ENCODE results near the gene C16orf54.
A peak's percentile ranks its signal among the peaks of the same experiment; 100 is the strongest.
"Not testable (repeated sequence)": the region's sequence is repeated elsewhere in the genome, so short reads cannot be mapped to it uniquely, and the experiment has no call there.

Gene C16orf54

DNA sequence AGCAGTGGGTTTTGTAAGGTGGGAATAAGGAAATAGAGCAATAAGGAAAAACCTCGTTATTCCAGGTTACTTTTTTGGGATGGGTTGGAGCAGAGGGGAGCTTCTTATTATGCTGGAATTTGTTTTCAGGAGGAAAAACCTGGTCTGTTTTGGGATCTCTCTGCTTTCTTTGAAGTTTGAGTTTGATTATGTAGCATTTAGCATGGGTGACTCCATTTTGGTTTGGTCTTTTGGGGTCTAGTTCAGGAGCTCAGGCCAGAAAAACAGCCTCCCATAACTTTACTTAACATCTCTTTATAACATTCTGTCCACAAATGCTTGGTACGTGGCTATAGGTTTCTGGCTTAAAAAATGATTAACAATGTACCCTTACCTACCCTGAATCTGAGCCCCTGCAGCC, 23.7 kb upstream of the C16orf54 start:
- DNase-seq (ENCODE audit: low read depth in 2 of 2), result no peak

DNA sequence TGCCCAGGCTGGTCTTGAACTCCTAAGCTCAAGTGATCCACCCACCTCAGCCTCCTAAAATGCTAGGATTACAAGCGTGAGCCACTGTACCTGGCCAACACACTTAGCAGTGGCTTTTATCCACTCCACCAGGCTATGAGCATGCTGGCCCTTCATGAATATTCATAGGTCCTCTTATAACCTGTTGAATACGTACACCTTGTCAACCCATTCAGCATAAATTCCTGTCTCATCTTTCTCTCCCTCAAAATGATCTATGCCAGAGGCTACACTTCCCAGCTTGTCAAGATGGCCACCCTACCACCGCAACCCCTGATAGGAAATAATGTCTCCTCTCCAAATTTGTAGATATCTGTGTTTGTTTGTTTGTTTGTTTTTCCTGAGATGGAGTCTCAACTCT, 21.3 kb upstream of the C16orf54 start:
- DNase-seq (ENCODE audit: low read depth in 2 of 2), result no peak

DNA sequence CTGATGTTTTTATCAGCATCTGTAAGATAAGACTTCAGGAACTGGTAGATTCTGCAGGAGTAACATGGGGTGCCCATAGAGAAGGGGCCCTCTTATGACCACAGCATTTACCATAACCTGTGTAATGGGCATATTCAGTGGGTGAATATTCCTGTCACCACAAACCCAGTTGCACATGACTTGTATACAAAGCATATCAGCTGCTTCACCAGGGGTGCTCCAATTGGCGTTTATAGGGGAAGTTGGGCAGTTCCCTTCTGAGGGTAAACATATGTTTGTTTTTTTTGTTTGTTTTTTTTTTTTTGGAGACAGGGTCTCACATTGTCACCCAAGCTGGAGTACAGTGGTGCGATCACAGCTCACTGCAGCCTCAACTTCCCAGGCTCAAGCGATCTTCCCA, 20.8 kb upstream of the C16orf54 start:
- no peak for DNase-seq (ENCODE audit: low read depth in 2 of 2)

DNA sequence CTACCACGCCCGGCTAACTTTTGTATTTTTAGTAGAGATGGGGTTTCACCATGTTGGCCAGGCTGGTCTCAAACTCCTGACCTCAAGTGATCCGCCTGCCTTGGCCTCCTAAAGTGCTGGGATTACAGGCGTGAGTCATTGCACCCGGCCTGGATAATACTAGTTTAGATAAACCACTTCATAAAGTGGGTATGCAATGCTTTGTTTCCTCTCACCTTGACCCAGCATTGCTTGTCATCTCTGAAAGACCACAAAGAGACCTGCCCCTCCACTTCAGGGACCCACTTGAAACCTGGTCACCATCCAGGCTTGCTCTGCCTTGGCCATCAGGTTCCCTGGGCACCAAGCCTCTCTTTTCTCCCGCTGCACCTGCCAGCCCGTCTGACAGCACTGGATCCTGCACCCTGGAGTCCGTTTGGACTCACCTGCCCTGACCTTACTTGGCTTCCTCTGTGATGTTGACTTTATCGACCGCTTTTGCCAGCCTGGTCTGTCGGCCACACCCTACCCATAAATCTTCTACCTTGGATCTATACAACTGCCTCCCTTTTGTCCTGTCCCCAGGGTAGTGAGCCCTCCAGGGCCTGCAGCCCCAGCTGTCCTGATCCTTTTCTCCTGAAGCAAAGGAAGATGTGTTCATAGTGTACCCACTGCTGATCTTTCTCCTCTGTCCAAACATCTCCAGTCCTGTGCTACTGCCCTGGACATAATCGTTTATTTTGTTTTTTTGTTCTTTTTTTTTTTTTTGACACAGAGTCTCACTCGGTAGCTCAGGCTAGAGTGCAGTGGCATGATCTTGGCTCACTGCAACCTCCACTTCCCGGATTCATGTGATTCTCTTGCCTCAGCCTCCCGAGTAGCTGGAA, 19.6 kb upstream of the C16orf54 start:
- no peak for DNase-seq (ENCODE audit: low read depth in 2 of 2)

DNA sequence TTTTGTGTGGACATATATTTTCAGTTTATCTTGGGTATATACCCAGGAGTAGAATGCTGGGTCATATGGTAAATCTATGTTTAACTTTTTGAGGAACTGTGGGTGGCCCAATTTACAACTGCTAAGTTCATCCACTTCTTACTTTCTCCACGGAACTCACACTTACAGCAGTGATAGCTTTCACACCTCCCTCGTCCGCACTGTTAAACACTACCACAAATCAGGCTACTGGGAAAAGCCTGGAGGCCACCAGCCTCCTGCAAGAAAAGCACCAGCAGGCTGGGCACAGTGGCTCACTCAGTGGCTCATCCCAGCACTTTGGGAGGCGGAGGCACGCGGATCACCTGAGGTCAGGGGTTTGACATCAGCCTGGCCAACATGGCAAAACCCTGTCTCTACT, 17.5 kb upstream of the C16orf54 start:
- no peak for DNase-seq (ENCODE audit: low read depth in 2 of 2)

DNA sequence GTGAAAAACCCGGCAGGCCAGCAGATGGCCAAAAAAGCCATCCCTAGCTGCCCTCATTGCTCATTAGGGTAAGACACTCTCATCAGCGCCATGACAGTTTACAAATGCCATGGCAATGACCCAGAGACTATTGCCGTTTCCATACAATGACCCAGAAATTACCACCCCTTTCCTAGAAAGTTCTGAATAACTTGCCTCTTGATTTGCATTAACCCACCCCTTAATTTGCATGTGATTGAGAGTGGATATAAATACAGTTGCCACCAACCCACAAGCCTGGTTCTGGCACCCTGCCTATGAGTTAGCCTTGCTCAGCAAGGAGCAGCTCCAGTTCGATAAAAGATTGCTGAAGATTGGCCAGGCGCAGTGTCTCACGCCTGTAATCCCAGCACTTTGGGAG, 16.1 kb upstream of the C16orf54 start:
- no peak for DNase-seq (ENCODE audit: low read depth in 2 of 2)

DNA sequence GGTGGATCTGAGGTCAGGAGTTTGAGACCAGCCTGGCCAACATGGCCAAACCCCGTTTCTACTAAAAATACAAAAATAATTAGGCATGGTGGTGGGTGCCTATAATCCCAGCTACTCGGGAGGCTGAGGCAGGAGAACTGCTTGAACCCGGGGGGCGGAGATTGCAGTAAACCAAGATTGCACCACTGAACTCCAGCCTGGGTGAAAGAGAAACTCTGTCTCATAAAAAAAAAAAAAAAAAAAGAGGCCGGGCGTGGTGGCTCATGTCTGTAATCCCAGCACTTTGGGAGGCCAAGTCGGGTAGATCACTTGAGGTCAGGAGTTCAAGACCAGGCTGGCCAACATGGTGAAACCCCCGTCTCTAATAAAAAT, 15.5 kb upstream of the C16orf54 start:
- not testable (repeated sequence) for DNase-seq (ENCODE audit: low read depth in 2 of 2)

DNA sequence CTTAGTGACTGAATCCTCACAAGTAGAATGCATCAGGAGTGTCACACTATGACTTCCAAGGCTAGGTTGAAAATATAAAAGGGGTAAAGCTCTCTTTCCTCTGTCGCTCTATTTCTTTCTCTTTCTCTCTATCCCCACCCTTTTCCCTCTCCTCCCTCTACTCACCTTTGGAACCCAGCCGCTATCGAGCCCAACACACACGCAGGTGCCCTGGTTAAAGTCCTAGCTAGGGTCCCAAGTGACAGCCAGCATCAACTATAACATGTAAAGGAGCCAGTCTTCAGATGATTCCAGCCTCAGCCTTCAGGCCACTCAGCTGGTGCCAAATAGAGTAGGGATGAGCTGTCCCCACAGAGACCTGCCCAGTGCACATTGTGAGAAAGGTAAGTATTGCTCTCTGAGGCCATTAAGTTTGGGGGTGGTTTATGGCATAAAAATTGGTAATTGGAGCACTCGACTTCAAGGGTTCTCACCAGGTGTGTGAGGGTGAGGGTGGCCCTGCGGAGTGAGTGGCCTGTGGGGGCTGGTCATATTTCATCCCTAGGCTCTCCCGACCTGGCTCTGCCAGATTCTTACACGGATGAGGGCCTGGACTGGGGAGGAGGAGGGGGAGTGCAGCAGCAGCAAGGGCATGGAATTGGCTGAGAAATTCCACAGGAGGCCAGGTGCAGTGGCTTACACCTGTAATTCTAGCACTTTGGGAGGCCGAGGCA, 14.9 kb upstream of the C16orf54 start:
- no peak for DNase-seq (ENCODE audit: low read depth in 2 of 2)

DNA sequence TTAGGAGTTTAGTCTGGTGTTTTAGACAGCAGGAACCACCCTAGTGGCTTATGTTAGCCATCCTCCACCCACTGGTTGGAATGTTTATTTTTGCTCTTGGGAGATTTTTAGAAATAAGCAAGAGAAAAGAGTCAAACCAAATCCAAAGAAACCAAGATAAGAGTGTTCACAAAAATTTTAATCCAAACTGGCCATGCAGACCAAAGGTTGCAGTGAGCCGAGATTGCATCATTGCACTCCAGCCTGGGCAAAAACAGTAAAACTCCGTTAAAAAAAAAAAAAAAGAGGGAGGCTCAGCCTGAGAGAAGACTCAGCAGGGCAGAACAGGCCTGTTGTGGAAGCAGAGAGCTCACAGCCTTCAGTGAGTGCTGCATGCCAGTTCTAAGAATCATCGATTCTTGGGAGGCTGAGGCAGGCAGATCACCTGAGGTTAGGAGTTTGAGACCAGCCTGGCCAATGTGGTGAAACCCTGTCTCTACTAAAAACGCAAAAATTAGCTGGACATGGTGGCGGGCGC, 12.2 kb upstream of the C16orf54 start:
- DNase-seq (ENCODE audit: low read depth in 2 of 2), result no peak

DNA sequence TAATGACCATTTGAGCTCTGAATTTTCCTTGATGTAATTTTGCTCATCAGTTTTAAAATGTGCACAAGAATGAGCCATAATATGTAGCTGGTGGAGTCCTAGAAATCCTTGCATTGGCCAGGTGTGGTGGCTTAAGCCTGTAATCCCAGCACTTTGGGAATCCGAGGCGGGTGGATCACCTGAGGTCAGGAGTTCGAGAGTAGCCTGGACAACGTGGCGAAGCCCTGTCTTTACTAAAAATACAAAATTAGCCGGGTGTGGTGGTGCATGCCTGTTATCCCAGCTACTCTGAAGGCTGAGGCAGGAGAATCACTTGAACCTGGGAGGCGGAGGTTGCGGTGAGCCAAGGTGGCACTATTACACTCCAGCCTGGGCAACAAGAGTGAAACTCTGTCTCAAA, 11.3 kb upstream of the C16orf54 start:
- DNase-seq (ENCODE audit: low read depth in 2 of 2), result not testable (repeated sequence)

DNA sequence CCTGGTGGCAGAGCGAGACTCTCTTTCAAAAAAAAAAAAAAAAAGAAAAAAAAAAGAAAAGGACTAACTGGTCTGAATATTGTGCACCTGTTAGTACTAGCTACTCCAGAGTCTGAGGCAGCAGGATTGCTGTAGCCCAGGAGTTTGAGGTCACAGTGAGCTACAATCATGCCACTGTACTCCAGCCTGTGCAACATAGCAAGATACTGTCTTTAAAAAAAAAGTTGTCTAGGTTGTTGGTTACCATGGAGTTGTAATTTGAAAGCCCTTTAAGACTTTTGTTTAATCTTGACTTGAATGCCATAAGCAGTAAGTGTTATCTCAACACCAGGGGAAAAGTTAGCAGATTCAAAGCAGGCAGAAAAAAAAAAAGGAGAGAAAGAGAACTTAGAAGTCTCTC, 10.9 kb upstream of the C16orf54 start:
- no peak for DNase-seq (ENCODE audit: low read depth in 2 of 2)

DNA sequence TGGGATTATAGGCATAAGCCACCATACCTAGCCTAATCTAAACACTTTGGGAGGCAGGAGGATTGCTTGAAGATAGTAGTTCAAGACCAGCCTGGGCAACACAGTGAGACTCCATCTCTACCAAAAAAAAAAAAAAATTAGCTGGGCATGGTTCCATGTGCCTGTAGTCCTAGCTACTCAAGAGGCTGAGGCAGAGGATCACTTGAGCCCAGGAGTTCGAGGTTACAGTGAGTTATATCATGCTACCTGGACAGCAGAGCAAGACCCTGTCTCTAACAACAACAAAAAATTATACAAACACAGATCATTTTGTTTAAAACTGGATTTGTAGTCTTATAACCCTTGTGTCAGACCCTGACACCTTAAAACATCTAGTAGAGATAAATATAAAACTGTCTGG, 7.7 kb upstream of the C16orf54 start:
- DNase-seq (ENCODE audit: low read depth in 2 of 2), result no peak

DNA sequence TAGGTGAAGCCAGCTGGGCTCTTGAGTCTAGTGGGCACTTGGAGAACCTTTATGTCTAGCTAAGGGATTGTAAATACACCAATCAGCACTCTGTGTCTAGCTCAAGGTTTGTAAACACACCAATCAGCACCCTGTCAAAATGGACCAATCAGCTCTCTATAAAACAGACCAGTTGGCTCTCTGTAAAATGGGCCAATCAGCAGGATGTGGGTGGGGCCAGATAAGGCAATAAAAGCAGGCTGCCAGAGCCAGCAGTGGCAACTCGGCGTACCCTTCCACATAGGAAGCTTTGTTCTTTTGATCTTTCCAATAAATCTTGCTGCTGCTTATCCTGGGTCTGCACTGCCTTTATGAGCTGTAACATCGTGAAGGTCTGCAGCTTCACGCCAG, 3.0 kb upstream of the C16orf54 start:
- DNase-seq (ENCODE audit: low read depth in 2 of 2), result not testable (repeated sequence)

DNA sequence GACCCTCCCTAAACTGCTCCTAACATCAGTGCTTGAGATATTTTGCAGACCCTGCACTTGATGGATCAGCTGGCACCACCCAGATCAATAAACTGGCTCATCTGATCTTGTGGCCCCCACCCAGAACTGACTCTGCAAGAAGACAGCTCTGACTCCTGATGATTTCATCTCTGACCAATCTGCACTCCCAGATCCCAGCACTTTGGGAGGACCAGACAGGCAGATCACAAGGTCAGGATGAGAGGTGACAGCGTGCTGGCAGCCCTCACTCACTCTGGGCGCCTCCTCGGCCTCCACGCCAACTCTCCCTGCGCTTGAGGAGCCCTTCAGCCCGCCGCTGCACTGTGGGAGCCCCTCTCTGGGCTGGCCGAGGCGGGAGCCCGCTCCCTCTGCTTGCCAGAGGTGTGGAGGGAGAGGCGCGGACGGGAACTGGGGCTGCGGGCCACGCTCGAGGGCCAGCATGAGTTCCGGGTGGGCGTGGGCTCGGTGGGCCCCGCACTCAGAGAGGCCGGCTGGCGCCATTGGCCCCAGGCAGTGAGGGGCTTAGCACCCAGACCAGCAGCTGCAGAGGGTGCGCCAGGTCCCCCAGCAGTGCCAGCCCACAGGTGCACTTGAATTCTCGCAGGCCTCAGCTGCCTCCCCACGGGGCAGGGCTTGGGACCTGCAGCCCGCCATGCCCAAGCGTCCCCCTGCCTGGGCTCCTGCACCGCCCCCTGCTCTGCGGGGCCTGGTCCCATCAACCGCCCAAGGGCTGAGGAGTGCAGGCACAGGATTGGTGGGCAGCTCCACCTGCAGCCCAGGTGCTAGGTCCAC, 2.4 kb upstream of the C16orf54 start:
- no peak for DNase-seq (ENCODE audit: low read depth in 2 of 2)

DNA sequence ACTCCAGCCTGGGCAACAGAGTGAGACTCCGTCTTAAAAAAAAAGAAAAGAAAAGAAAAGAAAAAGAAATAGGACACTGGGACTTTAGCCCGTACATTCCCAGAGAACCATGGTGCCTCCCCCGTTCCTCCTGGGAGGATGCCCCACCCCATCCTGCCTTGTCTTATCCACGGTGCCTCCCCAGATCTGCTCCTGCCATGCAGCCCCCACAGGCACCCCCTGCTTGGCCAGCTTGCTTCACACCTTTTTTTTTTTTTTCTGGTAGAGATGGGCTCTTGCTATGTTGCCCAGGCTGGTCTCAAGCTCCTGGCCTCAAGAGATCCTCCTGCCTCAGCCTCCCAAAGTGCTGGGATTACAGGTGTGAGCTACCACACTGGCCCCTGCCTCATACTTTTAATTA, 728 bp upstream of the C16orf54 start:
- DNase-seq (ENCODE audit: low read depth in 2 of 2), result not testable (repeated sequence)

DNA sequence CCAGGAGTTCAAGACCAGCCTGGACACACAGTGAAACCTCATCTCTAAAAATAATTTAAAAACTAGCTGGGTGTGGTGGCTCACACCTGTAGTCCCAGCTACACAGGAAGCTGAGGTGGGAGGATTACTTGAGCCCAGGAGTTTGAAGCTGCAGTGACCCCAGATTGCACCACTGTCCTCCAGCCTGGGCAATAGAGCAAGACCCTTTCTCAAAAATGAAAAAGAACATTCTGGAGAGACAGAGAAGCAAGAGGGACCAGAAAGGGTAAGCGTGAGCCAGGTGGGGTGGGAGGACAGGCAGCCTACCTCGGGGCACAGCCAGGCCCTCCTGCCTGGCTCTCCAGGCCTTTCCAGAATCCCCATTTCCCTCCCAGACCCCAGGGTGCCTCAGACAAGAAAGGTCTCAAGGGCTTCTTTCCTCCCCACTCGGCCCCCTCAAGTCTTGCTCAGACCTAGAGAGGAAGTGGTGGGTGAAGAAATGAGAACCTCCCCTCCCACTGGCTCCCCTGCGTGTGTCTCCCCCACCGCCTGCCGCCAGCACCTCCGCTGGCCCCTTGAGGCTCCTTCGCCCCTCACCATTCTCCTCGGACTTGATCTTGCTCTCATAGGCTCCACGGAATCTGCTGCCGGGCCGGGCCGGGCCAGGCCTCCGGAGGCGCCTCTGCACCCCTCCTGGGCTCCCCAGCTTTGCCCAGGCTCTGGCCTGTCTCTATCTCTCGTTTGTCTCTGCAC, 503 bp downstream of the C16orf54 start:
- peak; percentile 39 to 50 for DNase-seq (ENCODE audit: low read depth in 2 of 2)

DNA sequence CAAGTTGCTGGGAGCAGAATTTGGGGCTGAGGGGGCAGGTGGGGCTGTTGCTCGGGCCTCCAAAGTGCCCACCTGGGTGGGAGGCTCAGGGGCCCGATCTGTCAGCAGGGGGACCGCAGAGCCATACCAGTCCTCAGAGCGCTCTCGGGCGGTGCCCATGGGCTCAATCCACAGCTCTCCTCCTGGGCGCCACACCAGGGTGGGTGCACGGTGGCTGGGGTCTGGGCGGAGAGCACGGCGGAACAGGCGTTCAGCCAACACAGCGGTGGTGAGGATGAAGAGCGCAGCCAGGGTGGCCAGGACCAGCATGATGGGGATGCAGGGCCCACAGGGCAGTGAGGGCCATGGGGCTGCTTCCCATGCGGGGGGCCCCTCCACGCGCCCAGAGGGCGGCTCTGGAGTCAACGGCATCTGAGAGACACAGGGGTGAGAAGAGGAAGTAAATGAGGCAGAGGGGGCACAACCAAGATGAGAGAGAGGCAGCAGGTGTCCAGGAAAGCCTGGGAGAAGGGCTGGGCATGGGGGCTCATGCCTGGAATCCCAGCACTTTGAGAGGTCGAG, 1.2 kb downstream of the C16orf54 start:
- DNase-seq (ENCODE audit: low read depth in 2 of 2), result no peak

DNA sequence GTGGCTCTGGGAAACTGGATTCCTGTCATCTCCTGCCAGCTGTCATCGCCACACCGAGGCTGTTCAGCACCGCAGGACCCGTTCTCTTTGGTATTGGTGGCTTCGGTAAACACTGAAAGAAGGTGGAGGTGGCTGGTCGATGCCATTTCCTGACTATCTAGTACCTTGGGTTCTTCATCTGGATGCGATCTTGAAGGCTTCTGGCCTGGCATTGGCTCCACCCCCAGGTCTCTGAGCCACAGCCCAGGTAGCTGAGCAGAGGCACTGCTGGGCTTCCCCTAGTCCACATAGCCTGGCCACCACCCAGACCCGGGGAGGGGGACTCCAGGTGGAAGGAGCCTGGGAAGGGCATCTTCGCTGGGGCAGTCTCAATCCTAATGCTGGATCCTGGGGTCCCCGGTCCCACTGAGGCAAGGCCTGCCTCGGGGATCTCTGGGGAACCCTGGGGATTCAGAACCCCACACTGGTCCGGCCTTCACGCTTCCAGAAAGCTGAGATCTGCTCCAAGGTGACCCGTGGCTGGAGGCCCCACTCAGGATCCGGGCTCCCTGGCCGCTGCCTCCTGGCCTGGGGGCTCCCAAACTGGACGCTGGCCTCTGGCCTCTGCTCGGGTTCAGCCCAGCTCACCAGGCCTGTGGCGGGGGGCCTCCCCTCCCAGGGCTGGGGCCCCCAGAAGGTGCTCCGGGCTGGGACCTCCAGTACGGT, 1.8 kb downstream of the C16orf54 start:
- DNase-seq (ENCODE audit: low read depth in 2 of 2), result peak in 1 of 2 donors; percentile 29

DNA sequence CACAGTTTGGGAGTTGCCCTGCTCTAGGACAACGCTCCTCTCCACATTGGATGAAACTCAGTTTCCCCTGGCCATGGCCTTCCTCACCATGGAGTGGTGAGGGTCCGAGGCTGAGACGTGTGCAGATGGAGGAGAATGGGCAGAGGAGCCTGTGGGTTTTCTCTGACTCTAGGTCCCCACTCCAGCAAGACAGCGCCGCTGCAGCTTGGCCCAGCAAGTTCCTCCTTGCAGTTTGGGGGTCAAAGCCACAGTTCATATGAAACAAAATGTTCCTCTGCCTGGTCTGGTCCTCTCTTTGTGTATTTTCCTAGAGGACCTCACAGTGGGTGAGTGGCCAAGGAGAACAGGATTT, 2.3 kb downstream of the C16orf54 start:
- DNase-seq (ENCODE audit: low read depth in 2 of 2), result no peak

DNA sequence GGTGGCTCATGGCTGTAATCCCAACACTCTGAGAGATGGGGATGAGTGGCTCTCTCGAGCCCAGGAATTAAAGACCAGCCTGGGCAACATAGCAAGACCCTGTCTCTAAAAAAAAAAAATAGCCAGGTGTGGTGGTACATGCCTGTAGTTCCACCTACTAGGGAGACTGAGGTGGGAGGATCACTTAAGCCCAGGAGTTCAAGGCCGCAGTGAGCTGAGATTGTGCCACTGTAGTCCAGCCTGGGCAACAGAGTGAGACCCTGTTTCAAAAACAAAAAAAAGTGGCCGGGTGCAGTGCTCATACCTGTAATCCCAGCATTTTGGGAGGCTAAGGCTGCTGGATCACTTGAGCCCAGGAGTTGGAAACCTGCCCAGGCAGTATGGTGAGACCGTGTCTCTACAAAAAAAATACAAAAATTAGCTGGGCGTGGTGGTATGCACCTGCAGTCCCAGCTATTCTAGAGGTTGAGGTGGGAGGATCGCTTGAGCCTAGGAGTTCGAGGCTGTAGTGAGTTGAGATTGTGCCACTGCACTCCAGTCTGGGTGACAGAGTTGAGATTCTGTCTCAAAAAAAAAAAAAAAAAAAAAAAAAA, 3.0 kb downstream of the C16orf54 start:
- no peak for DNase-seq (ENCODE audit: low read depth in 2 of 2)

Data from stimulated activated CD8-positive, alpha-beta memory T cell treated with anti-CD3 and anti-CD28 coated beads, Interleukin-2, amount 100 ng/mL, for 48 hours (primary cell).